Stimulated activated CD4-positive, alpha-beta T cell treated with anti-CD3 and anti-CD28 coated beads, Interleukin-12 subunit alpha, Interleukin-12 subunit beta, amount 100 ng/mL, for 4 hours (primary cell): ENCODE data around the gene GFPT2.

Experiments used
- DNase-seq: peaks from one replicate; pipeline ENCODE4 v3.0.0-alpha.2; 2020

GFPT2 gene

DNA sequence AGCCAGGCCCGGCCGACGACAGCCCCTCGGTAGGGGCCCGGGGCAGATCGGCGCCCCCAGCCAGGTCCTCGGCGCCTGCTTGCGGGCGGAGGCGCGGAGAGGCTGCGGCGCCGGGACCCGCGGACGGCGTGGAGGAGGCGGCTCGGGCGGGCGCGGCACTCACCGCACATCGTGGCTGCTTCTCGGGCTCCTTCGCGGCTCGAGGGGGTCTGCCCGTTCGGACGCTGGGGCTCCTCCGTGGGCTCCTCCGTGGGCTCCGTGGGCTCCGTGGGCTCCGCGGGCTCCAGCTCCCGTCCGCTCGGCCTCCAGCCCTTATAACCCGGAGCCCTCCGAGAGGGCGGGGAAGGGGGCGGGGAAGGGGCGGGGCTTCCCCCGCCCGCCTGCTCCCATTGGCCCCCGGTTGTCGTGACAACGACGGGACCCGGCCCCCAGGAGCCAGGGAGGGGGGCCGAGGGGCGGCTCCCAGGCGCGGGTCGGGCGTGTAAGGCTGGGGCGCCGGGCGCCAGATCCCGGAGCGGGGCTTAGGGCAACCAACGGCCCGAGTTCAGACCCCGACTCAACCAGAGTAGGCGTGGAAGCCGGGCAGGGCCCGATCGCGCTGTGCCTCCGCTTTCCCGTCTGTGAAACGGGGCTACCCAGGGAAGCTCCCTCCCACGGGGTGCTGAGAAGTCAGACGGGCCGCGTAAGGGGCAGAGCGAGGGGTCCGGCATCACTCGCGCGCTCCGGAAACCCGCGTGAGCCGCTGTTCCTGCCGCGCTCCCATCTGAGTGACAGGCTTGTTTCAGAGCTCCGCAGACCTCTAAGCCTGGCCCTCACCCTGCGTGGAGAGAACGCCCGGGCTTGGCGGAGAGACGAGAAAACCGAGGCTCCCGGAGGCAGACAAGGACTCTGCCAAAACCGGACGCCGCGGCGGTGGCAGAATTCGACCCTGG is at the start of gene GFPT2:
GFPT2 (minus strand) TSS at position 289 of the 932 bp plus-strand sequence; CDS start at position 170, 119 bp downstream.
- peak; percentile 71 for DNase-seq

DNA sequence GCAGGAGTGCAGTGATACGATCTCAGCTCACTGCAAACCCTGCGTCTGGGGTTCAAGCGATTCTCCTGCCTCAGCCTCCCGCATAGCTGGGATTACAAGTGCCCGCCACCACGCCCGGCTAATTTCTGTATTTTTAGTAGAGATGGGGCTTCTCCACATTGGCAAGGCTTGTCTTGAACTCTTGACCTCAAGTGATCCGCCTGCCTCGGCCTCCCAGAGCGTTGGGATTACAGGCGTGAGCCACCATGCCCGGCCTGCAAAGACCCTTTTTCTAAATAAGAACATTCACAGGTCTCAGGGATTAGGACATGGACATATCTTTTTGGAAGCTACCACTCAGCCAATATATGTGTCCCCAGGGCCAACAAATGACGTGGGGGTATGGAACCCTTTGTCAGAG is 49.6 kb upstream of the GFPT2 start:
- no peak for DNase-seq

GRCh38 chr5:180401229-180401907 is 48.2 kb upstream of the GFPT2 start:
- no peak for DNase-seq

GRCh38 chr5:180400416-180400815 is 47.3 kb upstream of the GFPT2 start:
- no peak for DNase-seq

DNA sequence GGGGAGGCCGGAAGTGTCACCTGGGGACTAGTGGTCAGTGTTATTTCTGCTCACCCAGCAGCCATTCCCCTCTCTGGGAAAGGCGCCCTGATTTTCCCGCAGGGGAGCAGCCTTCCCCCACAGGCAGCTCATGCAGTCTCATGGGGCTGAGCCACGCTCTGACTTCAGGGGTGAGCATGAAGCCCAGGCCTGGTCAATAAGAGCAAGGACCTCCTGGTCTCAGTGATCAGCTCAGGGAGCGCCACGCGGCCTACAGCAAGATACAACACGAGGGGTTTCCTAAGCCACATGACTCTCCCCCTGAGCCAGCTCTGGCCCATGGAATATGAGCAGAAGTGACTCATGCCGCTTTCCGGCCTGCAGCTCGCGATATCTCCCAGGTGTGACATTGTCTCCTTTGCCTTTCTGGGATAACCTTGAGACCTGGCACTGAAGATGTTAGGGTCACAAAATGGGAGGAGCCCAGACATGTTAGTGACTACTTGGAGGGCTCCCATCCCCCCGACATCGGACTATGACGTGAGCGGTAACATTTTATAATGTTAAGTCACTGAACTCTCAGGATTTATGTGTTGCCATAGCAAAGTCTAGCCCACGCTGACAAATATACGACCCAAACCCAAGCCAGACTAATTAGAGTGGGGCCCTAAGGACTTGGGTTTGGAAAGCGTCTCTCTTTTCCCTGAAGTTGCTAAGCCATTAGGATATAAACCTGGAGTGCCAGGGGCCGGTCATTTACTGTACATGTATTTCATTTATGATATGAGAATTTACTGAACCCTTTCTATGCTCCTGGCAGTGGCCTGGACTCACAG is 46.5 kb upstream of the GFPT2 start:
- no peak for DNase-seq

DNA sequence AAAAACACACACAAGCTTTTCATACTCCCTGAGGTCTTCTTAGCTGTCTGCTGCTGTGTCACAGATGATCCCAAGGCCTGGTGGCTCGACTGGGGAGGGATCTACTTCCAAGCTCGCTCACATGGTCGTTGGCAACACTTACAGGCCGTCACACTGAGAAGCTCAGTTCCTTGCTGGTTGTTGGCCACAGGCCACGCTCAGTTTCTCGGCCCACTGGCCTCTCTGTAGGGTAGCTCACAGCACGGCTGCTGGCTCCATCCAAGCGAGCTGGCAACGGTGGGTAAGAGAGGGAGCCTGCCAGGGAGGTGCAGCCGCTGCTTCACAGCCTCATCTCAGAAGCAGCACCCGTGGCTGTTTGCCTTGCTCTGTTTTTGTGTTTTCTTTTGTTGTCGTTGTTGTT is 43.8 kb upstream of the GFPT2 start:
- DNase-seq = no peak

GRCh38 chr5:180395540-180396274 is 42.6 kb upstream of the GFPT2 start:
- DNase-seq = no peak

DNA sequence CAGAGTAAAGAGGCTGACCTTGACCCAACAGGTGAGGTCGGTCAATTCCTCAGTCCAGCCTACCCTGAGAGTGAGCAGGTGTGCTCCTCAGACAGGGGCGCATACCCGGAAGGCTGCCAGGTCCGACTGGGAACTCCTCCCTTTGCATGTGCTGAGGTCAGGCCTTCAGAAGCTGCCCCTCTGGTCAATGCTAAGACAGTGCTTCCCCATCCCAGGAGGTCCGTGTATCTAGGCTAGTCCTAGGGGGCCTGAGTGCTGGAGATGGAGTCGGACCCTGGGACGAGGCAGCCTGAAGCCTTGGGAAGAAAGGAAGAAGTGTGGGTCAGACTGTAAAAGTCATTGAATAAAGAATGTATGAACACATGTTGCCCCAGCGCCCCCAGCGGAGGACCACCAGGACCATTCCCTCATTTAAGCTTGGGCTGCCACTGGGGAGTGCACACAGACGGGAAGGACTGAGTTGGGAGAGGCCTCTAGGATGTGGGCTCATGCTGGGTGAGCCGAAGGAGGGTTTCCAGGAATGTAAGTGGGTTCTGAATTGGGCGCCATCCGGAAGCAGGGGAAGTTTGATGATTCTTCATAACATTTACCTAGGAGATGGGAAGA is 41.0 kb upstream of the GFPT2 start:
- DNase-seq = no peak

- no peak for DNase-seq
Observed at GRCh38 chr5:180391276-180391675, 38.1 kb upstream of the GFPT2 start.

DNA sequence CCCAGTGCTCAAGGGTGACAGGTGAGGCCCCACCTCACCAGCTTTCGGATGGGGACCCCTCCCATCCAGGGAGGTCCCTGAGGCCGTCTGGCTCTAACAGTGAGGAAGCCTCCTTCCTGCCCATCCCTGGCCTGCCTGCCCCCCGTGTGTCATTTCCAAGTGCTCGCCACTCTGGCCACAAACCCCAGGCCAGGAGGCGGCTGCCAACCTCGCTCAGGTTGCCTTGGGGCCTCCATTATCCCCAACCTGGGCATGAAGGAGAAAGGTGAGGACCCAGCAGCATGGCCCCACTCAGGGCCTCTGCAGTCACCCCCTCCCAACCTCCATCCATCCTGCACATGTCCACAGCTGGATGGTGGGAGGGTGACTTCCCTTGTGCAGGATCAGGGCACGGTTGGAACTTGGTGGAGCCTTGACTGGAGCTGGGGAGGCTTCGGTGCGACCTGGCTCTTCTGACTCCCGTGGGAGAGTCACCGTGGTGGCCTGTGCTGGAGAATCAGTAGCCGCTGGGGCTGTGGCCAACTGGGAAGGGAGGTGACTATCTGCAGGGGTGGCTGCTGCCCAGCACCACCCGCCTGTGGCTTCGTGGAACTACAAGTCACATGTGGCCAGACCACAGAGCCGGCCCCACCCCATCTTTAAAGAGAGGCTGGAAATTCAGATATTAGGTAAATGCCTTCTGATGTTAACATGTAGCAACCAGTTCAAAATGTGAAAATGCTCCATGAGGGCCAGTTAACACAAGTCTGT is 37.5 kb upstream of the GFPT2 start:
- no peak for DNase-seq

- DNase-seq = no peak
Observed at GRCh38 chr5:180389252-180390101, 36.3 kb upstream of the GFPT2 start.

DNA sequence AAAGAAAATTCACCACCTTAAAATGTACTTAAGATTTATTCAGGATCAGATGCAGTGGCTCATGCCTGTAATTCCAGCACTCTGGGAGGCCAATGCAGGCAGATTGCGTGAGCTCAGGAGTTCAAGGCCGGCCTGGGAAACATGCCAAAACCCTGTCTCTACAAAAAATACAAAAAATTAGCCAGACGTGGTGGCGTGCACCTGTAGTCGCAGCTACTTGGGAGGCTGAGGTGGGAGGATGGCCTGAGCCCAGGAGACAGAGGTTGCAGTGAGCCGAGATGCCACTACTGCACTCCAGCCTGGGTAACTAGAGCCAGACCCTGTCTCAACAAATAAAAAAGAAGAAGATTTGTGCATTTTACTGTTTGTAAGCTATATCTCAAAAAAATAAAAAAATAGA is 34.7 kb upstream of the GFPT2 start:
- DNase-seq = no peak

- no peak for DNase-seq
Observed at GRCh38 chr5:180382926-180383325, 29.8 kb upstream of the GFPT2 start.

DNA sequence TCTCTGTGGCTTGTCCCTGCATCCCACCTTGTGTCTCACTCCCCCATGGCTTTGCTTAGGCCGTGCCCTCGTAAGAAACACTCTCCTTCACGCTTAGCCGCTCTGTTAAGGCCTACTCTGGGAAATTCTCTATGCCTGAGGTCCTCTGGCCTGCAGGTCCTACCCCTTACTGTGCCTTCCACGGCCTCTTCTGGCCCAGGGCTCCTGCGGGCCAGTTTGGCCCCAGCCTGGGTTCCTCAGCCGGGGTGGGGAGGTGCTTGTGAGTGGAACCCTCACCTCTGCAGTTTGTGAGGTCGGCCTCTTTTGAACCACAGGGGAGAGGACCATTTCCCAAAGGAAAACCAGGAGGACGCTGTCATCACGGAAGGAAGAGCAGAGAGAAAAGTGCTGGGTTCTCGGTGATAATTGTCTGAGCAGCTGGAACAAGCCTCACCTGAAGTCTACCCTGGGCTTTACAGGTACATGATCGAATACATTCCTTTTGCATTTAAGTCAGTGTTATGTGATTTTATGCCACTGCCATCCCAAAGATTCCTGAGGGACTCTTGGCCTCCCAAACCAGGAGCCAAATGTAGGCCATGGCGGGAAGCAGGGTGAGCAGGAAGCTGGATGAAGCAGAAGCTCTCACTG is 28.8 kb upstream of the GFPT2 start:
- no peak for DNase-seq

DNA sequence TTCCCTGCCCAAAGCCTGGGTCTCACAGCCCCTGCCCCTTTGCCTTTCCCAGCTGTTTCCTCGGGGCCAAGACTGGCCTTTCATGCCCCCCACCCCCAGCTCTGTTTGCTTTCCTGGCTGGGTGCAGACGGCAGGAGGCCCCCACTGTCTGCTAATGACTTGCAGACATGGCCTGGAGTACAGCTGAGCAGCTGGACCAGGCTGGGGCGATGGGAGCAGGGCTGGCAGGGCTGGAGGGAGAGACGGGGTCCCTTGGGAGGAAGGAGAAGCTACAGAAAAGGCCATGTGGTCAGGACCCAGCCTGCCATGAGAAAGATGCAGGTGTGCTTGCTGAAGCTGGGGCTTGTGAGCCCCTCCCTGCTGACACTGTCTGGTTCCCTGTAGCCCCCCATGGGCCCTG is 28.3 kb upstream of the GFPT2 start:
- no peak for DNase-seq

GRCh38 chr5:180380856-180381255 is 27.7 kb upstream of the GFPT2 start:
- no peak for DNase-seq

DNA sequence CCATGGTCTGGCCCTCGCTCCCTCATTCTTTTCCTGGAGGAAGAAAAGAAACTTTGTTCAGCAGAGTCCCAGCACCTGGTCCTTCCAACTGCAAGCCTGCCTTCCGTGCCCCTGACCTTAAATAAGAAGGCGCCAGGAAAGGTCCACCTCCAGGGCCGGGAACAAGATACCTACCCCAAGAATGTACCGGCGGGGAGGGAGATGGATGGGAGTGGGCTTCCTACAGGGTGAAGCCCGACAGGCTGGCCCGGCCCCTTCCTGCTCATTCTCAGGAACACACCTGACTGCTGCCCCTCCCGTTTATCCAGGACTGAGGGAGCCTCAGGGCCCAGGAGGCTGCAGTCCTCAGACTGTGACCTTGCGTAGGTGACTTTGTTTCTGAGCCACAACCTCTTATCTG is 27.3 kb upstream of the GFPT2 start:
- DNase-seq = no peak

GRCh38 chr5:180379355-180380070 is 26.4 kb upstream of the GFPT2 start:
- no peak for DNase-seq
